EL (cell line): ENCODE results near the gene DLG2.
"Not testable (repeated sequence)": the region's sequence is repeated elsewhere in the genome, so short reads cannot be mapped to it uniquely, and the experiment has no call there.

Experiments
- DNase-seq: peaks from one replicate; pipeline ENCODE4 v3.0.0-alpha.2; 2016

Gene DLG2

GRCh38 chr11:85187992-85188391 lies 439.2 kb downstream of the DLG2 start:
- no peak for DNase-seq

GRCh38 chr11:85184721-85185120 lies 442.4 kb downstream of the DLG2 start:
- DNase-seq: no peak

DNA sequence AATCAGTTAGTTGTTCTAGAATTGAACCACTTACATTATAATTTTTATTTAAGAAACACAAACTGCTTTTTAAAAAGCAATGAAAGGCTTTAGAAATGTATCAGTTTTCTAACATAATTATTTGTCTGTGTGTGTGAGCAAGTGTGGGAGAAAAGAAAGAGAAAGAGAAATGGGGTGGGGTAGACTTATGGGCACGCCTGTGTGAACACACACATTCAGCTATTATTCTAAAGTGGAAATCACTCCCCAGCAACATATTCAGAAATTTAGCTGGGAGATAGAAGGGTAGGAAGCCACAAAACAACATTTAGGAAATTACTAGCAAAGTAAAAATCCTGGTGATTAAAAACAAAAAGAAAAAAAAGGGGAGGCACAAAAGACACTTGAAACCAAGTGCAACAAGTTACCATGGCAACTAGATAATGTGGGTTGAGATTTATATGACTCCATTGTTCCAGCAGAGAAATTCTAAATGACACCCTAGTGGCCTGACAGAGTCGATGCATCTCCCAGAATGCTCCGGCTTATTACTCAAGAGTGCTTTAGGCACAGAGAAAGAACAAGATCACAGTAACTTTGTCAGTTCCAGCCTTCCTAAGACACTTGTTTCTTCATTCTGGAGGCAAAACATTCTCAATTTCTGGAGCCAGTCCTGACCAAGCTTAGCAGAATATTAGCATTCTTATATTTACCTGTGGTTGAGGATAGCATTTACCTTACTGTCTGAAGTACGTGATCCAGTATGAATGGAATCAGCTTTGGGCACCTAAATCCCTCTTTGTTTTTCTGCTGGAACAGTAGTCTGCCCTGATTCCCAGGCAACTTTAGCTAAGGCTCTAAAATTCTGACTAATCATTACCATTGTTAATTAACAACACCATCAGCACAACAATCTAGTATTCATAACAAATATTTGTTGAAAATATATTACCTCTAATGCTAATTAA lies 444.4 kb downstream of the DLG2 start:
- DNase-seq: peak; percentile 12

GRCh38 chr11:85180528-85180927 lies 446.6 kb downstream of the DLG2 start:
- DNase-seq: no peak

DNA sequence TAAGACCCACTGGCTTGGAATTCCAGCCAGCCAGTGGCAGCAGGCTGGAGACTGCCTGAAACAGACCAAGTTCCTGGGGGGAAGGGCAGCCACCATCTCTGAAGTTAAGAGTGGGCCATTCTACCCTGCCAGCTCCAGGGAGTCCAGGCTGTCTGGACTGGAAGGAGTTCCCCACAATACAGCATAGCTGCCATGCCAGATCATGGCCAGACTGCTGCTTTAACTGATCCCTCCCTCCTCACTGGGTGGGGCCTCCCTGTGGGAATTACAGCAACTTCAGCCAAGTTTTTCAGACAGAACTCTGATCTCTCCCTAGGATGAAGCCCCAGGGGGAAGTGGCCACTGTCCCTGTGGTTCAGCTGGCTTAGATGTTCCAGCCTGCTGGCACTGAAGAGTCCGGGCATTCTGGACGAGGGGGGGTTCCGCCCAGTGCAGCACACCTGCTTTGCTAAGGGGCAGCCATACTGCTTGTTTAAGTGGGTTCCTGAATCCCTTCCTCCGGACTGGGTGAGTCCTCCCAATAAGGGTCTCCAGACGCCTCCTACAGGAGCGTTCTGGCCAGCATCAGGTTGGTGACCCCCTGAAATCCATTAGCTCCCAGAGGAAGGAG lies 455.4 kb downstream of the DLG2 start:
- no peak for DNase-seq

DNA sequence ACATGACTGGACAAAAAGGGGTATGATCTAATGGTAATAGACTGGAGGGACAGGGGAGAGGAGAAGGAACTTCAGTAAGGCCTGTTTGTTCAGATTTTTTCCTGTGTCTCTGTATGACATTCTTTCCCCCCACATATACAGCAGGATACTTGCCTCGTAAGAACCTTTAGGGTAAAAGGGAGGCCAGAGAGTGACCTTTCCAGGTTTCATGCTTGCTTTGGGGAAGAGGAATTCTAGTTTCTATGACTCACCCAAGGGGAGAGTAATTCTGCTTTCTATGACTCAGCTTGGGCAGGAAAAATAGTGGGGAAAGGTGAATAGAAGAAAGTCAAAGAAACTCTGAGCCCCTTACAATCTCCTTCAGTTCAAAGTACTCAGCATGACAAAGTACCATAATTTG lies 457.0 kb downstream of the DLG2 start:
- DNase-seq: peak; percentile 30

GRCh38 chr11:85167471-85167870 lies 459.7 kb downstream of the DLG2 start:
- no peak for DNase-seq

- DNase-seq: no peak
These were observed 460.1 kb downstream of the DLG2 start for GRCh38 chr11:85167038-85167437.

- DNase-seq: no peak
These were observed 461.3 kb downstream of the DLG2 start for GRCh38 chr11:85165819-85166218.

DNA sequence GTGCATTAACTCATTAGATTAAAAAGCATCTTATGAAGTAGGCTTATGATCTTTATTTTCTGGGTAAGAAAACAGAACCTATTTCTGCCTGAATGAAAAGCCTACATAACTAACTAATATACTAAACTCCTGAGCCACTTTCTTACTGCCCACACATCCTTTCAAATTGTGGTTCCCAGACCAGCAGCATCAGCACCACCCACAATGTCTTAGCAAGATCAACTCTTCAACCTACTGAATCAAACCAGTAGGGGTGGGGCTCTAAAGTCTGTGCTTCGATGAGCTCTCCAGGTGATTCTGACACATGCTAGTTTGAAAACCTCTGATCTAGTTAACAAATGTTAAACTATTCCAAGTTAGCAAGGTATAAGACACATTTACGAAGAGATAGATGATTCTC lies 462.4 kb downstream of the DLG2 start:
- no peak for DNase-seq

DNA sequence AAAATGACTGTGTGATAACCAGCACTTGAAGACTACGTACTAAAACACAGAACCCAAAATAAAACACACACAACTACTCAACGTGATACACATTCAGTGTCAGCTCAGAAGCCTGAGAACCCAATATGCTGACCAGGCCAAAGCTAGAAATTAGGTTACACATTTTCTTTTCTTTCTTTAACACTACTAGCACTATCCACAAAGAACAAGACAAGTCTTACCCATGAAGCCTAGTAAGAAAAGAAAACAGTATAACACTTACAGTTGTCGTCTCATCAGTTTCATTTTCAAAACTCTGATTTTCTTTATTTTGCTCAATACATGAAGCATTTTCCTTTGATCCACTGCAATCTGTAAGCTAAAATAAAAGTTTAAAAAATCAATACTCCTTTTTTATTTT lies 472.9 kb downstream of the DLG2 start:
- no peak for DNase-seq

GRCh38 chr11:85137597-85137996 lies 489.5 kb downstream of the DLG2 start:
- DNase-seq: no peak

- DNase-seq: no peak
These were observed 493.5 kb downstream of the DLG2 start for GRCh38 chr11:85133636-85134035.

- no peak for DNase-seq
These were observed 494.1 kb downstream of the DLG2 start for GRCh38 chr11:85132851-85133585.

DNA sequence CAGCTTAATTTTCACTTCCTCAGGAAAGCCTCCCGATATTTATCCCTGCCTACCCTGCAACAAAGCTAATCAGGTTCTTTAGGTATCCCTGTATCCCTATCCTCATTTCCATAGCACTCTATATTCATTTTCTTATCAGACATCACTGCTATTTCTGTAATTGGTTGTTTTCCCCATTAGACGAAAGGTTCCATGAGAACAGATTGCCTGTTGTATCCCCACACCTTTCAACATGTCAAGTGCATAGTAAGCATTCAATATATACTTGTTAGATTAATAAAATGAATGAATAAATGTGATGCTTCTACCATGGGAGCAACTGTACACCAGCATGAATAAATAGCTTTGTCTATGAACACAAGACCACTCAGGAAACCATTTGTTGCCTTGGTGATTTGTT lies 499.8 kb downstream of the DLG2 start:
- no peak for DNase-seq

DNA sequence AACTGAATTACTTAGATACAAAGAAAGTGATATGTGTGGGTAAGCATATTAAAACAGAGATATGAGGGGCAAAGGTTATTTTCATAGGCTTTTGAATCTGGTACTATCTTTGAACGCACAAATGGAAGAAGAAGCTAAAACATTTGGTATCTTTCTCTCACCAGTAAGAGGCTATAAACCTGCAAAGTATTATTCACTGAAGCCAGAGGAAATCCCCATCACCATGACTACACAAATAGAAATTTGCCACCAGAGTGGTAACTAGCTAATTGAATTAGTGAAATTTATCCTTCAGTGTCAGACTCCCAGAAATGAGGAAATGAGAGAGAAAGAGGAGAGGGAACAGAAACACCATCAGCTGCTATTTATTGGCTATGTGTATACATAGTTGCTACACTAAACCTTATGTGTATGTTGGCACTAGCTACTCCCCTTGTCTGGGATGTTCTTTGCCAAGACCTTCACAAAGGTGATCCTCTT lies 503.4 kb downstream of the DLG2 start:
- no peak for DNase-seq

DNA sequence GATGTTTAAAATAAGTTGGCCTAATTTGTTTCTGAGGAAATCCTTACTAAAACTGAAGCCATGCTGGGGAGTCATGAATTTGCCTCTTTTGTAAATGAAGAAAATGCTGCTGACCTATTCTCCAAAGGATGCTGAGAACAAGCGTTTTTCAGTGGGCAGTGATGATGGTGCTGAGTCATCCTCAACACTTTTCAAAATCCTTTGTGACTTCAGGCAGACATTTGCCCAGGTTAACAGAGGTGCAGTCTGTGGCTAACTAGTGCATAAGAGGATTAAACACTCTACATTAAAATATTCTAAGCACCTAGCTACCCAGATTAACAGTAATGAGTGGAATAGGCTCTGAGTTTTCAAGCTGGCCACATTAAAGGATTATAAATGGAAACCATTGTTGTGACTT lies 509.0 kb downstream of the DLG2 start:
- no peak for DNase-seq

- DNase-seq: no peak
These were observed 511.3 kb downstream of the DLG2 start for GRCh38 chr11:85115798-85116197.

- DNase-seq: no peak
These were observed 512.4 kb downstream of the DLG2 start for GRCh38 chr11:85114786-85115185.

DNA sequence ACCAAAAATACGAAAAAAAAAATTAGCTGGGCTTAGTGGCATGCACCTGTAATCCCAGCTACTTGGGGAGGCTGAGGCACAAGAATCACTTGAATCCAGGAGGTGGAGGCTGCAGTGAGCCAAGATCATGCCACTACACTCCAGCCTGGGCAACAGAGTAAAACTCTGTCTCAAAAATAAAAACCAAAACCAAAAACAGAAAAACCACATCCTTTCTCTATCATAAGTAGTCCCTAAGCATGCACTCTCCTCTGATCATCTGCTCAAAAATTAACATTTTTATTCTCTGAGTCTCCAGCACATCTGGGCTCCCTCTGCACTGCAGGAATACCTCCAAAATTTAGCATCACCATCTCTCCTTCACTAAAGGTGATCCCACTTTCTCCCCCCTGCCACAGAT lies 516.9 kb downstream of the DLG2 start:
- not testable (repeated sequence) for DNase-seq

- no peak for DNase-seq
These were observed 518.0 kb downstream of the DLG2 start for GRCh38 chr11:85109141-85109540.

DNA sequence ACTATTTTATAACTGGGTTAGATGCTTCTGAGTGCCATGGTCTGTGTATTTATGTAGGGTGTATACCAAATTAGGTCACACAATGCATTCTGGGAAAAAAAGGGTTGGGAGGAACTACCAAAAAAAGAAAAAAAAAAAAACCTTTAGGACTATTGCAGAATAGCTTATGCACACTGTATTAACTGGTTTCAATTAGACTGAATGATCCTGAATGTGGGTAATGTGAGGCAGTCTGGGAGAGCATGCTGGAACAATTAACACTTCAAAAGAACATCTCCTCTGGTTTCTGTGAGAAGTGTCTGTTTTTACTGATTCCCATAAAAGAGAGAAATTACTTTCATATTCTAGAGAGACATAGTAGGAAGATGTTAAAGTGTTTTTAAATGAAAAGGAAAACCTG lies 521.3 kb downstream of the DLG2 start:
- DNase-seq: no peak

DNA sequence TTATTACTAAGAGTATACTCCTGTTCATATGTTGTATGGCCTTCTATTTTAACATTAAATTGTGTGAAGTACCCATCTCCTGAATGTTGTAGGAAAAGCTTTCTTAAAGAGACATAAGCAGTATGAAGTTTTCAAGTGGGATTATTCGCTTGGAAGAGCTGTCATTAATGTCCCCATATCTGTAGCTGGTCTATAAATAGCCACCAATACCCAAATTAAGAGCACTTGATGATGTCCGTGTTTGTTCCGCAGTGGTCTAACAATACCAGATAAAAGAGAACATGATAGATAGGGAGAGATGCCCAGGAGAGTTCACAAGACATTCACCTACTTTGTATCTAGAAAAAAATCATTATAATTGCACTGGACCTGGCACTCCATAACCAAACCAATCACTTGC lies 527.6 kb downstream of the DLG2 start:
- DNase-seq: no peak

GRCh38 chr11:85098996-85099395 lies 528.1 kb downstream of the DLG2 start:
- DNase-seq: no peak
